ENCODE data around the gene RCAN2.

The RCAN2 gene

GRCh38 chr6:46289898-46290297 lies 201.4 kb downstream of the RCAN2 start:
- no peak for DNase-seq

DNA sequence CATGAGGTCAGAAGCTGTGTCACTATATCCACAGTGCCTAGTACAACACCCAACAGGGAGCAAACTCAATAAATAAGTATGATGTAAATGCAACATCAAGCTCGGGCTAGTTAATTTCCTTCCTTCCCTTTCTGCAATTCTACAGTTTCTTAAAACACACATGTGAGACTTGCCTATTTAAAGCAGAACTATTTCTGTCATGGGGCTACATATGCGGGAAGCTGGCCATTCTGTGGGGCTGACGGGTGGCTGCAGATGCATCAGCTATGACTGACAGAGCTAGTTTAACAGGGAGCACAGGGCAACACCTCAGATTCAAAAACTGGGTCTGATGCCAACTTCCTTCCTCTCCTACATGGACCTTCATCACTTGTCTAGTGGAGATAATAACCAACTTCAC lies 202.4 kb downstream of the RCAN2 start:
- no peak for DNase-seq

DNA sequence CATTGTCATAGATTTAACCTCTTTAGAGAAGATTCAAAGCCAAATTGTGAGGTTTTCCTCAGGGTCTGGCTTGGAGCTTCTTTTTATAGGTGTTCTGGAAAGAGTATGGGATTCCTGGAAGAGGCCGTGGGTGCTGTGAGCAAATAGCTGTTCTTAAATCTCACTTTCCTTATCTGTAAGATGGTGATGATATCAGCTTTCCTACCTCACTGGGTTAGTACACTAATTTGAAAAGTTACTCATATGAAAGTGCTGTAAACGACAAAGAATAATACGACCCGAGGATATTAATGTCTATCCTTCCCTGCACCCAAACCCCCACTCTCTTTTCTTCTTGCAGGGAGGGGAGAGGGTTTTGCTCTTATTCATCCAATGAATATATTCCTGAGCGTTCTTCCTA lies 203.6 kb downstream of the RCAN2 start:
- DNase-seq: no peak

DNA sequence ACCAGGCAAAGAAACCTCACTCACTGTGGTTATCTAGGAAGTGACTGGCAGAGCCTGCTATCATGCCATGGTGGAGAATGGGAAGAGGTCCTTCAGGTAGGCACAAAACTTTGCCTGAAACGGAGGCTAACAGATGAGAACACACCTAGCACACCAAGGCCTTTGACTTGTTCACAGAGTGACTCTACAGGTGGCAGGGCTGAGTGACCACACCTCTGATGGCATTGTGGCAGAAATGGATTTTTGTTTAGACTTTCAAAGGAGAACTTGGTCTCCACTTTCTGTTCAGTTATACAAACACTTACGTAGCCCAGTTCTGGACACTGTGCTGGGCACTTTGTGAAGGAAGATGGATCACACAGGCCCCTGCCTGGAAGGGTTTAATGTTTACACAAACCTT lies 204.2 kb downstream of the RCAN2 start:
- no peak for DNase-seq

GRCh38 chr6:46284475-46284874 lies 206.8 kb downstream of the RCAN2 start:
- DNase-seq: no peak

DNA sequence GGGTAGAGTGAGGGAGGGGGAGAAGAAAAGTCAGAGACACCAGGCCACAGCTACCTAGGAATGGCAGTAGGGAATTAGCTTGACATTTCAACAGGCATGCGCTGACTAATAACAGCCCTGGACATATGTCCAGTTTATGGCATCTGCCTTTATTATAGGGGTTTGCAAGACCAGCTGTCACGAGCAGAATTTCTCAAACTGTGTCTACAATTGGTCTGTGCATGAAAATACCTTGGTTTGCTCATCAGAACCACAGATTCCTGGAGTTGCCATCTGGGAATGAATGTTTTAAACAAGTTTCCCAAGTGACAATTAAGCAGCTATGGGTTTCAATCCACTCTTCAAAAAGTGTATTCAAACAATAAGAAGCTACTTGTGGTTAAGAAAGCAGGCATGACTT lies 210.1 kb downstream of the RCAN2 start:
- DNase-seq: no peak

DNA sequence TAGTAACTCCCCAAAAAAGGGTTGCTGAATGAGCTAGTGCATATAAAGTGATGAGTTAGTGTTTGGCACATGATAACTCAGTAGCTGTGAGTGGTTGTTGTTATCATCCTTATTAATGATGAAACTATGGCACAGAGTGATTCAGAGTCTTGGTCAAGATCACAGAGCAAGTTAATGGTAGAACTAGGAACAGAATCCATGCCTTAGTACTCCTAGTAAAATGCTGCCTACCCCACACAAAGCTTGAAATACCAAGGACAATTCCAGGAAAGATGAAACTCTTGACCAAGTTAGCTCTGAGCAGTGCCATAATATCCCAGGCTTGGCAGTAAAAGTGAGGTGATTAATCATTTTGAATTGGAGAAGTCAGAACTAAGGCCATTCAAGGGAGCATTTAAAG lies 211.4 kb downstream of the RCAN2 start:
- no peak for DNase-seq

- no peak for DNase-seq
Observed at GRCh38 chr6:46276576-46277142, 214.6 kb downstream of the RCAN2 start.

- DNase-seq: no peak
Observed at GRCh38 chr6:46274502-46274901, 216.7 kb downstream of the RCAN2 start.

DNA sequence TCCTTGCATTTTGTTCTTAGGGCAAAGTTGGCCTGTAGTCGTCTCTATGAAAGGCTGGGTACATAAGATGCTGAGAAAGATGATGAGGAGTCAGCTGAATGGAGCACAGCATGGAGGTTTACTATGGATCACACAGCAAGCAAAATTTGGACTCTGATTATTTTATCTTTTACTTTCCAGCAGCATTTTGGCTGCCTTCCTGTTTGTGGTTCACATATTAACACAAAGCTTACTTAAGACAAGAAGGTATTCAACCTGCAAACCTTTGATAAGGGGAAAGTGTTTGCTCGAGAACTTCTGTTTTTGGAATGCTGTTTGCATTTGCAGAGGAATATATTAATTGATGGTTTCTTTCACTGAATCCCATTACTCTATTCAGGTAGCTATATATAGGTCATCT lies 217.3 kb downstream of the RCAN2 start:
- no peak for DNase-seq

- DNase-seq: no peak
Observed at GRCh38 chr6:46271728-46272127, 219.5 kb downstream of the RCAN2 start.

DNA sequence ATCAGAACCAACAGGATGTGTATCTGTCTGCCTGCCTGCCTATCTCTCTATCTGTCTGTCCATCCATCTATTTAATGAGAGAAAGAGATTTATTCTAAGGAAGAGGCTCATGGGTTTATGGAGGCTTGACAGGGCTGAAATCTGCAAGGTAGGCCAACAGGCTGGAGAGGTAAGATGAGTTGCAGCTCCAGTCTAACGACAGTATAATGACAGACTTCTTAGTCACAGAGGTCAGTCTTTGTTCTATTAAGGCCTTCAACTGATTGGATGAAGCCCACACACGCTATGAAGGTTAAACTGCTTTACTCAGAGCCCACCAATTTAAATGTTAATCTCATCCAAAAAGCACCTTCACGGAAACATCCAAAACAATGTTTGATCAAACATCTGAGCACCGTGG lies 220.1 kb downstream of the RCAN2 start:
- DNase-seq: no peak

DNA sequence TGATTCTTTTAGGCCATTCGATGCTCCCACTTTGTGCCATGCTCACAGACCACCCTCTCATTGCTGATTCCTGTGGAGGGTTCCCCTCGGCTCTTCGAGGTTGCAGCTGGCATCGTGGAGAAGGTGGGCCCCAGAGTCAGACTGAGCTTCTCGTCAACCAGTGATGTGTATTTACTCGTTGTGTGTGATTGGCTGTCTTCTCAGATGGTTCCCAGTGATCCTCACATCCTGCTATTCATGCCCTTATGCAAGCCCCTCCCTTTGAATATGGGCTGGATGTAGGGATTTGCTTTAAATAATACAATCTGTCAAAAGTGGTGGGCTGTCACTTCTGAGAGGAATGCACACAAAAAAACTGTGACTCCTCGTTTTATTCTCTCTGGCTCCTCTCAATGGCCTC lies 220.9 kb downstream of the RCAN2 start:
- DNase-seq: no peak

GRCh38 chr6:46269447-46270229 lies 221.6 kb downstream of the RCAN2 start:
- no peak for DNase-seq

DNA sequence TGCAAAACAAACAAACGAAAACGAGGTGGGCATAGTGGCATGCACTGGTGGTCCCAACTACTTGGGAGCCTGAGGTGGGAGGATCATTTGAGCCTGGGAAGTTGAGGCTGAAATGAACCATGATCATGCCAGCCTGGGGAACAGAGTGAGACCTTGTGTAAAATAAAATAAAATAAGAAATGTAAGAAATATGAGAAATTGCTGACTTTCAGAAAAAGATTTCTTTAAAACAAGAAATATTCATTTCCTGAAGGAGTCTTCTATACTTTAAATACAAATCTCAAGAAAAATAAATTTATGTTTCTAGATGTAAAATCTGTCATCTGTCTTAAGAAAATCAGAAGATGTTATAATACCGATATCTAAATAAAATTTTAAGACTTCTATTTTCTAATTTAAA lies 223.7 kb downstream of the RCAN2 start:
- DNase-seq: no peak

DNA sequence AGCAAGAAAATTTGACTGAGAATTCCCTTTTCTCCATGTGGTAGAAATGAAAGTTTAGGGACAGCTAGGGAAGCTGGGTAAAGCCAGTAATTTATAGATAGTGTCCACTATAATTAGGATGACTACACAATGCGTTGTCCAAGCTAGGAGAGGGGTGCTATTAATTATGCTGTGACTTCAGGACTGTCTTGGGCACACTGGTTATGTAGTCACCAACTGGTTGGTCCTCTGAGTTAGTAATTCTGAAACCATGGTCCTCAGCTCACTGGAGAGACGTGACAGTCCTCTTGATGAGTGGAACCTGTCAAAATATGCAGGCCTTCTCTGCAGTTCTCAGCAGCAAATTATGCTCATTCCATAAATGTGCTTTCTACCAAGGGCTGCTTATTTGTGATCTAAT lies 225.9 kb downstream of the RCAN2 start:
- DNase-seq: no peak

DNA sequence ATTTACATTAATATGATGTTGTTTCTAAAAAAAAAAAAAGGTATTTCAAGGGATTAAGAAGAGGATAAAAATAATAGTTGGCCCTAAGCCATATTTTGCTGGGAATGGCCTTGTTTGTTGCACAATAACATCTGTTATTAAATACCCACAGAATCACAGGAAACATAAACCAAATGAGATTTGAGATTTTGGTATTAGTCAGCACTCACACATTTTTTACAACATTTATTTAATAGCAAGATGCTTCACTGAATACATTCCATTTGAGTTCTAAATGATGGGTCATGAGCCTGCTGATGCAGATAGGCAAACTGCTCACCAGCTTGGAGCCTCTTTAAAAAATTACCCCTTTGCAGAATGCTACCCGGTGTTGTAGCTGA lies 227.6 kb downstream of the RCAN2 start:
- no peak for DNase-seq

GRCh38 chr6:46262928-46263706 lies 228.1 kb downstream of the RCAN2 start:
- DNase-seq: no peak

GRCh38 chr6:46258249-46258648 lies 233.0 kb downstream of the RCAN2 start:
- DNase-seq: no peak

- DNase-seq: no peak
Observed at GRCh38 chr6:46255528-46255927, 235.7 kb downstream of the RCAN2 start.

GRCh38 chr6:46254946-46255345 lies 236.3 kb downstream of the RCAN2 start:
- no peak for DNase-seq

DNA sequence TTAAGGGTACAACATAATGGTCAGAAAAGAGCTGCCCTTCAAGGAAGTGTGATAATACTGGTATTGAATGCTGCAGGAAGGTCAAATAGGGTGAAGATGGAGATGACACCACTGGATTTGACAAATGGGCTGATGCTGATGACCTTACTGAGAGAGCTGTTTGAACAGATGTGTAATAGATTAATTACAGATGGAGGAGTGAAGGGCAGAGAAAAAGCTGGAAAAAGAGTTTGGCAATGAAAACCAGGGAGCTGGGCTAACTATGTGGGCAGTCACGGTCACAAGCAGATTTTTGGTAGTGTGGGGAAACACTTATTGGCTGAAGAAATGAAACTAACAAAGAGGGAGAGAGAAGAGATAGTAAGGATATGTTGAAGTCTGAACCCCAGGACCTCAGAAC lies 236.9 kb downstream of the RCAN2 start:
- DNase-seq: no peak

GRCh38 chr6:46251583-46252339 lies 239.5 kb downstream of the RCAN2 start:
- no peak for DNase-seq

DNA sequence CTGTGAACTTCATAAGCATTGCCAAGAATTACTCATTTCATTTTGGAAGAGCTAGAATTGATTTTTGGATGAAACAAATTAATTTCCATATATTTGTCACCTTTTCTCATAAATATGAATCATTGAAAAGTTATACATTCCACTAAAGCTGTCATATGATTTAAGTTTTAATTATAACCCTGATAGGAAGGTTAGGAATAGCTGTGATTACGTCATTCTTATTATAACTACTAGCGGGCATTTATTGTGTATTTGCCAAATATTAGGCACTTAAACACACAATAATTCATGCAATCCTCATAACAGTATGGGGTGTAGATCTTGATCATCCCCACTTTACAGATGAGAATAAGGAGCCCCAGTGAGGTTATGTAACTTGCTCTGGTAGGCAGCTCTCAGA lies 243.1 kb downstream of the RCAN2 start:
- no peak for DNase-seq
